ENCODE results near the gene DDX47.
"Not testable (repeated sequence)": the region's sequence is repeated elsewhere in the genome, so short reads cannot be mapped to it uniquely, and the experiment has no call there.

The DDX47 gene

DNA sequence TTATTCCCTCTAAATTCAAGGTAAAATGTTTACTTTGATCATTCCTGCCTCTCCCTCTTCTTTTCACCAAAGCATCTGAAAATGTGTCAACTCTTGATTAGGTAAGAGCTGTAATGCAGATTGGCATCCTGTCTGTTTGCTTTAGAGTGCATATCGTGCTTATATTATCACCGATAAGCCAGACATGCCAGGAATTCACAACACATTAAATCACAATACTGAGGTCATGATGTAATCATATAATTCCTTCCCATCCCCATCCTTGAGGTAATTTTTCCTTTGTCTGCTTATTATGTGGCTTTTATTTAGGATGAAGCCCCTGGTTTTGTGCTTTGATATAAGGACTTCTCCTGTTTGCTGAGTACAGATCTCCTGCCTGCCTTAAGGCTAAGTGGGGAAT is 10.2 kb downstream of the DDX47 start:
- peak; percentile 77 for DNase-seq

DNA sequence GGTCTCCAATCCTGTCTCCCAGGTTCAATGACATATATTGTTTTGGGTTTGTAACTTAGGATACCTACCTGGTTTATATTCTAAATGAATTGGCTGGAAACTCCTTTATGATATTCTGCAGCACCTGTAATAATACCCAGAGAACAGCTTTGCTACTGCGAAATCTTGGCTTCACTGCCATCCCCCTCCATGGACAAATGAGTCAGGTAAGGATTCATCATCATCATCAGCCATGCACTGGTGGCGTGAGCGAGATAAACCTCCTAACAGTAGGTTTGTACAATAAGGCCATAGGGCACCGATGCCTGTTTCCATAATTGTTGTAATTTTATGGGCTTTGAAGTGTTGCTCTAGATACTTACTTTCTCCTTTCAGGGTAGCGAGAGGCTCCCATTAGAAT is 10.7 kb downstream of the DDX47 start:
- DNase-seq, result no peak

DNA sequence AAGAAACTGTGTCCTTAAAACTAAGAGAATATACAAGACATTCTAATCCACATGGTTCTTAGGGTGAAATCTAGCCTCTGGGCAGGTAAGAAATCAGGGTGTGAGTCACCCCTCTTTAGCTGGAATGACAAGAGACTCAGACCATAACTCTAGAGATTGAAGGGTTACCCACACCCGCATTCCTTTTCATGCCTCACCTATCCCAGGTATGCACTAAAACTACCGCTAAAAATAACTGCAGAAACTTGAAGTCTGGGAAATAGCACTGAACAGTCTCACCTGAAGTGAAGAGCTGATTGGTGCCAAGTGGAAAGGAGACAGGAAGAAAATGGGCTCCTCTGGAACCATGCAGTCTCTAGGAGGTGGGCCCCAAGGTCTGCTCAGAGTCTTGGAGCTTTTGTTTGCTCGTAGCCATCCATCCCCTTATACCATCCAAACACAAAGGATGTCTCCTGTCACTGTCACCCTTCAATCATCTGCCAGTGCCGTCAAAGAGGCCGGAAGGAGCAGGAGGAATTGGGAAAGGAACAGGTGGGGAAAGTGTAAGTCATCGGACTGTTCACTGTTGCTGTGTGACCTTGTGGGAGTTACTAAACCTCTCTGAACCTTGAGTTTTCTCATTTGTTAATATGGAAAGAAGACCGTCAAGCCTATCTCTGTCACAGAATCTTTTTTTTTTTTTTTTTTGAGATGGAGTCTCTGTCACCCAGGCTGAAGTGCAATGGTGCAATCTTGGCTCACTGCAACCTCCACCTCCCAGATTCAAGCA is 22.4 kb downstream of the DDX47 start:
- DNase-seq, result no peak

GRCh38 chr12:12836571-12836970 is 23.4 kb downstream of the DDX47 start:
- DNase-seq, result no peak

DNA sequence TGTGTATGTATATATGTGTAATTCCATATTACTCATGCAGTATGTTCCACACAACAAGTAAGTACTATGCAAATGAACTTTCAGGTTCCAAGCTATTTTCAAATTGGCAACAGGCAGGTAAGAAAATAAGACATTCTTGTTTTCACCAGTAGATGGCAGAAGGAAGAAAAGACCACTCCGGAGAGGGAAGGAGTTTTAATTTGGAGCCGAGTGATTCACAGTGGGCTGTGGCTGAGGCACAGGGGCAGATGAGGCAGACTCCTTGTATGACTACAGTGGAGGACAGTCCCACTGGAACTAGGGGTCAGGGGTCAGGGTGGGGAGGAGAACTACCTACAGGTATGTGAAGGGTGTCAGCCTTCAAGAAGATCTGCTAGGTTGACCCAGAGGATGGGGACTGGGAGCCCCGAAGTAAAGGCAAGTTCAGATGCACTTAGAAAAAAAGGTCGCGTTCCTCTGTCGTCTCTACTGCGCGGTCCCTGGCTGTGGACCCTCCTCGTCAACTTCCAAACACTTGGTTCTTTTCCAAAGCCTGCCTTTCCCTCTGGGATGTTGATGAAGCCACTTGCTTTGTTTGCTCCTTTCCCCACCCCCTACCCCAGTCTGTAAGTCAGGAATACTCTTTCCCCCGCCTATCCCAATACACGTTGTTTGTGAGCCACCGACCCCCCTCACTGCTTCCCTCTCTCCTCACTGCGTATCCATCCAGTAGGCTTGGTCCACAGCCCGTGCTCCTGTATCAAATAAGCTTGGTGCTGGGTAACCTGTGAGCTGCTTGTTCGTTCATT is 24.1 kb downstream of the DDX47 start:
- peak; percentile 82 for DNase-seq

- no peak for DNase-seq
Measured at GRCh38 chr12:12837813-12838153, 24.6 kb downstream of the DDX47 start.

- no peak for DNase-seq
Measured at GRCh38 chr12:12839003-12839395, 25.9 kb downstream of the DDX47 start.

- not testable (repeated sequence) for DNase-seq
Measured at GRCh38 chr12:12839439-12839838, 26.3 kb downstream of the DDX47 start.

- DNase-seq, result peak; percentile 78
Measured at GRCh38 chr12:12839873-12840579, 26.9 kb downstream of the DDX47 start.

DNA sequence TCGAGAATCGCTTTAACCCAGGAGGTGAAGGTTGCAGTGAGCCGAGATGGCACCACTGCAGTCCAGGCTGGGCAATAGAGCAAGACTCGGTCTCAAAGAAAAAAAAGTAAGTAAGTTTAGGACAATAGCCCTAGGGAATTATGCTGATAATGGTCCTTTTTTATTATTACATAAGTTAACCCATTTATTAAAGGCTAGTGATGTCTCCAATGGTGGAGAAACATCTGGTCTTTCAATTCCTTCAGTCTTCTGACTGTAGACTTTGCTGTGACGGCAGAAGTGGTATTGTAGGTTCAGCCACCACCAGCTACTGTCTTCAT is 27.4 kb downstream of the DDX47 start:
- no peak for DNase-seq

GRCh38 chr12:12841428-12841827 is 28.3 kb downstream of the DDX47 start:
- not testable (repeated sequence) for DNase-seq

- no peak for DNase-seq
Measured at GRCh38 chr12:12845794-12846243, 32.7 kb downstream of the DDX47 start.

DNA sequence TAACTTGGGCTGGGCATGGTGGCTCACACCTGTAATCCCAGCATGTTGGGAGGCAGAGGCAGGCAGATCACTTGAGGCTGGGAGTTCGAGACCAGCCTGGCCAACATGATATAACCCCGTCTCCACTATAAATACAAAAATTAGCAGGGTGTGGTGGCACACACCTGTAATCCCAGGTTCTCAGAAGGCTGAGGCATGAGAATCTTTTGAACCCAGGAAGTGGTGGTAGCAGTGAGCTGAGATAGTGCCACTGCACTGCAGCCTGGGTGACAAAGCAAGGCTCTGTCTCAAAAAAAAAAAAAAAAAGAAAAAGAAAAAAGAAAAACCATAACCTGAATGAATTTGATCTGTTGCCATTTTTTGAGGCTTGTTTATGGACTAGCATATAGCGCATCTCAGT is 33.6 kb downstream of the DDX47 start:
- not testable (repeated sequence) for DNase-seq

DNA sequence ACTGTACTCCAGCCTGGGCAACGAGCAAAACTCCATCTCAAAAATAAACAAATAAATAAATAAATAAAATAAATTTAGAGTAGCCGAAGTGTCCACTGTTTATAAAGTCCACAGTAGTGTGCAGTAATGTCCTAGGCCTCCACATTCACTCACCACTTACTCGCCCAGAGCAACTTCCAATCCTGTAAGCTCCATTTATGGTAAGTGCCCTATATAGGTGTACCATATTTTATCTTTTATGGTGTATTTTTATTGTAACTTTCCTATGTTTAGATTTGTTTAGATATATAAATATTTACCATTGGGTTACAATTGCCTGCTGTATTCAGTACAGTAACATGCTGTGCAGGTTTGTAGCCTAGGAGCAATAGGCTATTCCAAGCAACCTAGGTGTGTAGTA is 40.3 kb downstream of the DDX47 start:
- DNase-seq, result no peak

- no peak for DNase-seq
Measured at GRCh38 chr12:12859690-12860089, 46.5 kb downstream of the DDX47 start.

- no peak for DNase-seq
Measured at GRCh38 chr12:12864243-12864642, 51.1 kb downstream of the DDX47 start.

GRCh38 chr12:12868477-12869235 is 55.5 kb downstream of the DDX47 start:
- no peak for DNase-seq

DNA sequence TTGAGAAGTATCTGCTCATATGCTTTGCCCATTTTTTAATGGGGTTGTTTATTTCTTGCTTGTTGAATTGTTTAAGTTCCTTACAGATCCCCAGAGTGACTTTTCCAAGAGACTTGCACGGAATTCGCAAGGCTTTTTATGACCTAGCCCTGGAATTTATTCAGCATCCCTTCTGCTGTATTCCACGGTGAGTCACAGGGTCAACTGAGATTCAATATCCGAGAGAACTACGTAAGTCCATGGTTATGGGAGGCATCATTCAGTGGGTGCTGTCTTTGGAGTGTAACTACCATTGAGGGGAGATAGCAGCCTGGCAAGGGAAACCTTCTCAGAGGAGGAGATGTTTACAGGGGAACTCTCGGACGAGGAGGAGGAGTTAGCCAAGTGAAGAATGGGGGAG is 57.3 kb downstream of the DDX47 start:
- DNase-seq, result peak; percentile 99

GRCh38 chr12:12871587-12872138 is 58.5 kb downstream of the DDX47 start:
- no peak for DNase-seq

GRCh38 chr12:12872139-12872933 is 59.2 kb downstream of the DDX47 start:
- DNase-seq, result peak; percentile 70

- DNase-seq, result peak; percentile 45
Measured at GRCh38 chr12:12872934-12873275, 59.8 kb downstream of the DDX47 start.

- peak; percentile 36 for DNase-seq
Measured at GRCh38 chr12:12874029-12874428, 60.9 kb downstream of the DDX47 start.
